DOHH2 (cell line): ENCODE measurements around the gene NR1H4.

Experiments
- EZH2phosphoT487 ChIP-seq: fragments of 200-600 bp; sonication (generic); IDR thresholded peaks from 2 replicates; pipeline ENCODE4 v1.6.1; 2017; ENCODE audit warnings: borderline replicate concordance, mild to moderate bottlenecking, antibody characterized with exemption, low read length, moderate library complexity, mixed read lengths
- TF ChIP-seq, protein P1 (sequence below): fragments of 200-600 bp; sonication (generic); IDR thresholded peaks from one replicate; pipeline ENCODE4 v1.5.1; 2014; ENCODE audit warnings: antibody characterized with exemption, mild to moderate bottlenecking, low read depth, low read length; ENCODE audit not compliant: poor library complexity, severe bottlenecking

DNA sequence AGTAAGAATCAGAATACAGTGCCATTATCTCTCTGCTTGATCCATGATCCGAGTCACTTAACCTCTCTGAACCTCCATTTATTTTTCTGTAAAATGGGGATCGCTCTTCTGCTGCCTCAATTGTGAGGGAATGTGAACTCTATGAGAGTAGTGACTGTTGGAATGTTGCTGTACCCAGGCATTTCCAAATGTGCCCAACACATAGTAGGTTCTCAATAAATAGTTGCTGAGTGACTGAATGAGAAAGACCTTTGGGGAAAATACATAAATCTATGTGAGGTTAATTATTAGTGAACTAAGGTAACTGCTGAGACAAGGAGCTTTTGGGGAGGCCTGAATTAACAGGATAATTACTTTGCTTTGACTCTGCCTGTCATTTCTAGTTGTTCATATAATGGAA is 33.9 kb upstream of the NR1H4 start:
- TF ChIP-seq, protein P1, sequence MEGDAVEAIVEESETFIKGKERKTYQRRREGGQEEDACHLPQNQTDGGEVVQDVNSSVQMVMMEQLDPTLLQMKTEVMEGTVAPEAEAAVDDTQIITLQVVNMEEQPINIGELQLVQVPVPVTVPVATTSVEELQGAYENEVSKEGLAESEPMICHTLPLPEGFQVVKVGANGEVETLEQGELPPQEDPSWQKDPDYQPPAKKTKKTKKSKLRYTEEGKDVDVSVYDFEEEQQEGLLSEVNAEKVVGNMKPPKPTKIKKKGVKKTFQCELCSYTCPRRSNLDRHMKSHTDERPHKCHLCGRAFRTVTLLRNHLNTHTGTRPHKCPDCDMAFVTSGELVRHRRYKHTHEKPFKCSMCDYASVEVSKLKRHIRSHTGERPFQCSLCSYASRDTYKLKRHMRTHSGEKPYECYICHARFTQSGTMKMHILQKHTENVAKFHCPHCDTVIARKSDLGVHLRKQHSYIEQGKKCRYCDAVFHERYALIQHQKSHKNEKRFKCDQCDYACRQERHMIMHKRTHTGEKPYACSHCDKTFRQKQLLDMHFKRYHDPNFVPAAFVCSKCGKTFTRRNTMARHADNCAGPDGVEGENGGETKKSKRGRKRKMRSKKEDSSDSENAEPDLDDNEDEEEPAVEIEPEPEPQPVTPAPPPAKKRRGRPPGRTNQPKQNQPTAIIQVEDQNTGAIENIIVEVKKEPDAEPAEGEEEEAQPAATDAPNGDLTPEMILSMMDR: no peak
- TF ChIP-seq EZH2phosphoT487: no peak
